Measurements from ENCODE around the gene FGF4. TPM values are rescaled to one million over a fixed set of nuclear protein-coding genes. Genes with fewer than 3 reads are reported as not detected.

The FGF4 gene
- total RNA-seq, 1 donor from 2014 or later = not detected

DNA sequence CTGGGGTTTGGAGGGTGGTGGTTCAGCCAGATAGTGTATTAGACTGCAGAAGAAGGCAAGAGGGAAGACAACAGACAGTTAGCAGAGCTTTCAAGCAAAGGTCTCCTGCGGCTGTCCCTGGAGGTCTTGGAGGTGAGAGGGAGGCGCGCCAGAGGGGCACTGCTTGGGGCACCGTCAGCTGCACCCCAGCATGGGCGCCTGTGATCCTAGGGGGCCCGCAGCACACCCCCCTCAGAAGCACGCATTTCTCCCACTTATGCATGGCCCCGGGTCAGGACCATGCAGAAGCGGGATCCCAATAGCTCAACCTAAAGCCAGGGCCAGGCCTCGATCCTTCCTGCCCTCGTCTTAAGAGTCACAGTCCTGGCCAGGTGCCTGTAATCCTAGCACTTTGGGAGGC lies 26.5 kb downstream of the FGF4 start:
- Histone ChIP-seq H3K4me3 (ENCODE audit: low read depth, low read length) (no peak overlapping the region), H3K36me3 (ENCODE audit: control insufficient read depth, insufficient read depth, low read length) (no peaks in the 10 kb centered on the region)

DNA sequence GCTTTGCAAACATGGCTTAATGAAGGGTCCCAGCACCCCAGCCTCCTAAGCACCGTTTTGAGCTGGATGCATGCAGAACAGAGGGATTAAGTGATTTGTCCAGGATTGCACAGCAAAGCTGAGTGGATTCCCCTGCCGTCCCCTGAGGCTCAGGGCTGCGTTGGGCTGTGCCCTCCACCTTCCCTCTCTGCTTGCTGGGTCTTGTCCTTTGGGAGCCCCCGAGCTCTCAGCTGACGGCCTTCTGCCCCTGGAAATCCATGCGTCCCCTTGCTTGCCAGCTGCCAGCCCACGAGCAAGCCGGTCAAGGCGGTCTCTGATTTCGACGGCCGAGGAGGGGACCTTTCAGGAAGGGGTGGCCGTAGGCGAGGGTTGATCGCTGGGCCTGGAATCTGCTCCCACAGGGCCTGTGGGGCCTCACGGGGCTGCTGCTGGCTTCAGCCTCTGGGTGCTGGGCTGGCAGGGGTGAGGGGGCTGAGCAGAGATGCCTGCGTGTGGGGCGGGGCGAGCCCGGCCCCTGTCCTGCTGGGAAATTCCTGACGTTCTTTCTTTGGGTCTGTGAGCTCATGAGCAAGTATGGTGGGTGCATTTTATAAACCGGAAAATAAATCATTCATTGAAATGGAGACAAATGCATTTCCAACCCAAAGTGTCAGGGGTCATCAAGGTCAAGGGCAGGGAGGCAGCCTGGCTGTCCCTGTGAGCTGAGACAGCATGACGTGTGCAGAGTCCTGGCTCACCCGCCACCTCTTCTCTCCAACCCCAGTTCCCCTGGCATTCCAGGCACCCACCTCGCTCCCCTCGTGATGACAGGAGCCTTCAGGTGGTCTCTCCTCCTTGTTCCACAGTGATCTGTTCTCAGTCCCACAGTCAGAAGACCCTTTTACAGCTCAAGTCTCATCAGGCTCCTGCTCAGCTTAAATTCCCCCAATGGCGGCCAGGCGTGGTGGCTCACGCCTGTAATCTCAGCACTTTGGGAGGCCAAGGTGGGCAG lies 28.1 kb downstream of the FGF4 start:
- no peak for DNase-seq (ENCODE audit: low read depth)
- no peak for TF ChIP-seq CTCF (IDR thresholded peaks at IDR 0.05; ENCODE audit: insufficient read depth, low read length, poor library complexity, severe bottlenecking)
- H3K36me3 ChIP-seq (ENCODE audit: control insufficient read depth, insufficient read depth, low read length) = no peaks in the 10 kb centered on the region
- peaks cover 10% of the 10 kb centered on the region for H3K27me3 ChIP-seq (ENCODE audit: control insufficient read depth, insufficient read depth, low read length)
- no peak overlapping the region for H3K4me3 ChIP-seq (ENCODE audit: low read depth, low read length)

More for the DNA sequence above, 26.5 kb downstream of the FGF4 start:
- DNase-seq (ENCODE audit: low read depth) = no peak
- peaks cover 10% of the 10 kb centered on the region for H3K27me3 ChIP-seq (ENCODE audit: control insufficient read depth, insufficient read depth, low read length)
- TF ChIP-seq CTCF (IDR thresholded peaks at IDR 0.05; ENCODE audit: insufficient read depth, low read length, poor library complexity, severe bottlenecking) = no peak

DNA sequence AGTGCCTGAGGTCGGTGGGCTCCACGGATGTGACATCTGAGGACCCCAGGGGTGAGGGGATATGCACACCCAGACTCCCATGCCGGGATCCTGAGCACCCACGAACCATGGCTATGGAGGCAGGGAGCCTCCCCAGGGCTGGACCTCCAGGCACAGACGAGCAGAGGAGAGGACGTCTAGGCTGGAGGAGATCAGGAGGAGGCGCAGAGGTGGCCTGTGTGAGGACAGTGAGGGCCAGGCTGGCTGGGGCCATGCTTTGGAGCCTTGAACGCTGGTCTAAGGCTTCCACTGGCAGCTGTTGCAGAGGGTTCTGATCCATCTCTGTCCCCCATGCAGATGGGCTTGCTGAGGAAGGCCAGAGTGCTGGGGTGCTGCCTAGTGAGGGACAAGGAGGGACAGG lies 29.0 kb downstream of the FGF4 start:
- H3K36me3 ChIP-seq (ENCODE audit: control insufficient read depth, insufficient read depth, low read length) = no peaks in the 10 kb centered on the region
- no peak for DNase-seq (ENCODE audit: low read depth)
- H3K4me3 ChIP-seq (ENCODE audit: low read depth, low read length) = no peak overlapping the region
- no peak for TF ChIP-seq CTCF (IDR thresholded peaks at IDR 0.05; ENCODE audit: insufficient read depth, low read length, poor library complexity, severe bottlenecking)
- peaks cover 9% of the 10 kb centered on the region for H3K27me3 ChIP-seq (ENCODE audit: control insufficient read depth, insufficient read depth, low read length)

- DNase-seq (ENCODE audit: low read depth) = no peak
- TF ChIP-seq CTCF (IDR thresholded peaks at IDR 0.05; ENCODE audit: insufficient read depth, low read length, poor library complexity, severe bottlenecking) = no peak
Observed at GRCh38 chr11:69745201-69745600, 29.9 kb downstream of the FGF4 start.

GRCh38 chr11:69744435-69744834 lies 30.7 kb downstream of the FGF4 start:
- Histone ChIP-seq H3K36me3 (ENCODE audit: control insufficient read depth, insufficient read depth, low read length) (no peaks in the 10 kb centered on the region), H3K27me3 (ENCODE audit: control insufficient read depth, insufficient read depth, low read length) (no peaks in the 10 kb centered on the region), H3K4me3 (ENCODE audit: low read depth, low read length) (no peak overlapping the region)
- peak; percentile 75 for DNase-seq (ENCODE audit: low read depth)
- no peak for TF ChIP-seq CTCF (IDR thresholded peaks at IDR 0.05; ENCODE audit: insufficient read depth, low read length, poor library complexity, severe bottlenecking)

More at GRCh38 chr11:69745201-69745600, 29.9 kb downstream of the FGF4 start:
- H3K4me3 ChIP-seq (ENCODE audit: low read depth, low read length) = no peak overlapping the region
- no peaks in the 10 kb centered on the region for H3K36me3 ChIP-seq (ENCODE audit: control insufficient read depth, insufficient read depth, low read length)
- peaks cover 3% of the 10 kb centered on the region for H3K27me3 ChIP-seq (ENCODE audit: control insufficient read depth, insufficient read depth, low read length)
